ENCODE results near the gene ATAD1.

ATAD1 gene

DNA sequence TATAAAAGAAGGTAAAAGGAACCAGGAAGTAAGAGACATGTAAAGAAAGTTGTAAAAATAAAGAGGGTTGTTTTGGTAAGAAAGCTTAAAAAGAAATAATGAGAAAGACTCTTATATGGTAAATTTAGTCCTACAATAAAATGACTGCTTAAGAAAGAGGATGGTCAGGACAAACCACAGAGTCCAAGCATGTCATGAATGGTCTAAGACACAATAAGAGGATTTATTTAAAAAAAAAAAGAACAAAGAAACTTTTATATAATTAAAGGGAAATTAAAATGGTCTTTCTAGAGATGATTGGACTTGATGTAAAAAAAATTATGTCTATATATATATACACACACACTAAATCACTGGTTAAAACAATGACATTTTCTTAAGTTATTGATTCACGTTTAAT, 18.2 kb downstream of the ATAD1 start:
- FAIRE-seq: peak; percentile 92

DNA sequence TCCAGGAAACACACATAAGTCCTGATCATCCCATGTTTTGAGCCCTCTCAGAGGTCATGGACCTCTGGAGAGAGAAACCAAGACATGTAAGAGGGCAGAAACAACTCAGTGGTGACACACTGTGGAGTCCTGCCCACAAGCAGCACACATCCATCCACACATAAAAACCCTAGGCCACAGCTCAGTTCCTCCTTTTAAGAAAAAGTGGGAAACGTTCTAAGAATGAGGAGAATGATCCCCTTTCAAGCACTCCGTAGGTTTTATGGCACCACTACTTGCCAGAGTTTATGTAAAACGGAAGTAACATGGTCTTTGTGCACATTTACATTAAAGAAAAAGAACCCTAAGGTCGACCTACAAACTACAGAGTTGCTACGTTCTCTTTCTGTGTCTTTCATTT, 19.9 kb downstream of the ATAD1 start:
- FAIRE-seq: no peak

DNA sequence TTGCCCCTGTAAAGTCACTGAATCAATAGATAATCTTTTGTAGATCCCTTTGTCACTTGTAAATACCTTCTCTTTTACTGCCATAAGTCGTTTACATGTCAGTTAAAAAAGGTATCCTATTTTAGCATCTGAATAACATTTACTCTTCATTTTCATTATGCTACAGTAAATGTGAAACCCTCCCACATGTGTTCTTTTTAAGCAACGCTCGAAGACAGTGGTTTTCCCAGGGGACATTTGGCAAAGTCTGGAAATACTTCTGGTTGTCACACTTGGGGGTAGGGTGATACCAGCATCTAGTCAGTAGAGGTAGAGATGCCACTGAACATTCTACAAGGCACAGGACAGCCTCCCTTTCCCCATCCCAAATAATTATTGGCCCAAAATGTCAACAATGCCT, 23.7 kb downstream of the ATAD1 start:
- no peak for FAIRE-seq

DNA sequence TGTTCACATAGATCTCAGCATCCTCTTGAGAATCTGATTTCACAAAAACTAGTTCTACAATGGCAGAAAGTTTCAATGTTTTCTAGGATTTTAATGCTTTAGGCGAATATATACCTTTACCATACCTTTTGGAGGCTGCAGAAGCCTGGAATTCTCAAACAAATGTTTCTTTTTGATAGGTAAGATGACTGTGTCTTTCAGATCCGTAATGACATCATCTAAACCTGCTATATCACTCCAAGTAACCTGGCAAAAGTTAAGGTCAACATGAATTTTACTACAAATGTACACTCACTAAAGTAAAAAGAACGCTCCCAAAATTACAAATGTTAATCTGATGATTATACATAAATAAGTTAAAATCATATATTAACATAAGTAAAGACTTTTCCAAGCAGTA, 27.8 kb downstream of the ATAD1 start:
- no peak for FAIRE-seq

DNA sequence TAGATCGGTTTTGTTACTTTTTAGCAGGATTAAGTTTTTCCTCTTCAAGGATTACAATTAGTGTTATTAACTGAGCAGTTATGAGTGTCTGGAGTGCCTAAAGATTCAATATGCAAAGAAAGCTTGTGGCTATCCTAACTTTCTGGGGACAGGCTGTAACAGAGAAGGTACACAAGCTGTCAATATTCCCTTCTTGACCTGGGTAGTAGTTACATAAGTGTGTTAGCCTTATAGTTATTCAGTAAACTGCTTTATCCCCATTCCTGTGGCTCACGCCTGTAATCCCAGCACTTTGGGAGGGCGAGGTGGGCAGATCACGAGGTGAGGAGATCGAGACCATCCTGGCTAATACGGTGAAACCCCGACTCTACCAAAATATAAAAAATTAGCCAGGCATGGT, 31.6 kb downstream of the ATAD1 start:
- FAIRE-seq: no peak

DNA sequence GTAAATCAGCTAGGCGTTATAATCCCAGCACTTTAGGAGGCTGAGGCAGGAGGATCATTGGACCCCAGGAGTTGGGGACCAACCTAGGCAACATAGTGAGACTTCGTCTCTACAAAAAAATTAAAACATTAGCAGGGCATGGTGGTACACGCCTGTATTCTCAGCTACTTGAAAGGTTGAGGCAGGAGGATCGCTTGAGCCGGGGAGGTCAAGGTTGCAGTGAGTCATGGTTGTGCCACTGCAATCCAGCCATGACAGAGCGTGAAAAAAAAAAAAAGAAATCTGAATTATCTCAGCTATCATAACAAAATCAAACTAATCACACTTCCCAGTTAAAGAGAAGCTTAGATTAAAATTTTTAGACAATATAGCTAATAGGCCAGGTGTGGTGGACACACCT, 35.3 kb downstream of the ATAD1 start:
- no peak for FAIRE-seq

DNA sequence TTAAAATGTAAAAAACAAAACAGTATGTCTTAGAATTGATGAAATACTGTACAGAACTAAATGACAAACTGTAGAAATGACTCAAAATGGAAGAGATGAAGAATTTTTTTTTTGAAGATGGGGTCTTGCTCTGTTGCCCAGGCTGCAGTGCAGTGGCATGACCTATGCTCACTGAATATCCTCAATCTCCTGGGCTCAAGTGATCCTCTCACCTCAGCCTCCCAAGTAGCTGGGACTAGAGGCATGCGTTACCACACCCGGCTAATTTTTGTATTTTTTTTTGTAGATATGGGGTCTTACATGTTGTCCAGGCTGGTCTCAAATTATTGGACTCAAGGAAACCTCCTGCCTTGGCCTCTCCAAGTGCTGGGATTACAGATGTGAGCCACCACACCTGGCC, 36.5 kb downstream of the ATAD1 start:
- FAIRE-seq: no peak

DNA sequence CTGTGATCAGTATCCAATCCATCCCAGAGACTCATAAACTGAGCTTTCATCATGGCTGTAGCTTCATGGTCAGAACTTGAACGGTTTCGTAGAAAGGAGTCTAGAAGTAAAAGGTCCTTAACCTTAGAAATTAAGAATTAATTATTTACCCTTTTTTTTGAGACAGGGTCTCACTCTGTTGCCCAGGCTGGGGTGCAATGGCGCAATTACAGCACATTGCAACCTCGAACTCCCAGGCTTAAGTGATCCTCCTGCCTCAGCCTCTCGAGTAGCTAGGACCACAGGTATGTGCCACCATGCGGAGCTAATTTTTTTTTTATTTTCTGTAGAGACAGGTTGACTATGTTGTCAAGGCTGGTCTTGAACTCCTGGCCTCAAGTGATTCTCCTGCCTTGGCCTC, 41.7 kb downstream of the ATAD1 start:
- FAIRE-seq: no peak

DNA sequence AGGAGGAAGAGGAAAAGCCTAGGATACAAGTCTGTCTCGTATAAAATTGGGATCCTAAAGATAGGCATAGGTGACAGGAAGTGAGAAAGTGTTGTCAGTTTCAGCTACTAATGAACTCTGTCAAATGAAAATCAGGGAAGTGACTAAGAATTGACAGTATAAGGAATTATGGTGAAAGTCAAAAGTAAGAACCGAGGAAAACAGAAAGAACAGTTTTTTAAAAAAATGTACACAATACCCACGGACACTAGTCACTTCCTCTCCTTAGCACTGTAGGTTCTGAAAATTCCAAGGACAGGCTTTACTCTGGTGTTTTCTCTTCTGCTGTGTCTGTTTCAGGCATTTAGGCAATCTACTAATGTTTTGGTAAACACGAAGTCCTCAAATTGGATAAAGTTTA, 42.3 kb downstream of the ATAD1 start:
- FAIRE-seq: peak; percentile 87

DNA sequence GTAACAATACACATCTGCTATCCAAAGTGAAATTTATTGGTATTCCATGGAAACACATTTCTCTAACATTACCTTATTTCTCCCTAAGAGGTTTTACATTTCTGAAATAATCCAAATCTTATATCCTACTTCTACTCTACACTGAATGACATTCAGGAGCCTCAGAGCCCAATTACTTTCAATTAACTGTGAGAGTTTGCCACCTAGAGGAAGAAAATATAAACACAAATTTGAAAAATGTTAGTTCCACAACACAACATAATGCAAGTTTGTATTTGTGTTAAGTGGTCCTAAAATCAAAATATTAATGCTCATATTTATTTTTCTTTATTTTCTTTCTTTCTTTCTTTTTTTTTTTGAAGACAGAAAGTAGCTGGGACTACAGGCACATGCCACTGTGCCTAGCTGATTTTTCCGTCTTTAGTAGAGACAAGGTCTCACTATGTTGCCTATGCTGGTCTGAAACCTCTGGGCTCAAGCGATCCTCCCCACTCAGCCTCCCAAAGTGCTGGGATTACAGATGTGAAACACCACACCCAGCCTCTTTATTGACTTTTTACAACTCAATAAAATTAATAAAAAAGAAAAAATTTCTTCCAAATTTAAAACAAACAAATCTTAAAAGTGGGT, 46.0 kb downstream of the ATAD1 start:
- peak; percentile 99 for FAIRE-seq

DNA sequence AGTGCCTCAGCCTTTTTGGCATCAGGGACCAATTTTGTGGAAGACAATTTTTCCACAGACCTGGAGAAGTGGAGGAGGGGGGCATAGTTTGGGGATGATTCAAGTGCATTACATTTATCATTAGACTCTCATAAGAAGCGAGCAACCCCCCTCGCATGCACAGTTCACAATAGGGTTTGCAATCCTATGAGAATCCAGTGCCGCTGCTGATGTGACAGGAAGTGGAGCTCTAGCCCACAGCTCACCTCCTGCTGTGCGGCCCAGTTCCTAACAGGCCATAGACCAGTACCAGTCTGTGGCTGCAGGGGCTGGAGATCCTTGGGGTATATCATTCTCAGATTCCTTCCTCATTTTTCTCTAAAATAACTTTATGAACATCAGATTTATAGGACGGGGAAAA, 50.8 kb downstream of the ATAD1 start:
- no peak for FAIRE-seq

DNA sequence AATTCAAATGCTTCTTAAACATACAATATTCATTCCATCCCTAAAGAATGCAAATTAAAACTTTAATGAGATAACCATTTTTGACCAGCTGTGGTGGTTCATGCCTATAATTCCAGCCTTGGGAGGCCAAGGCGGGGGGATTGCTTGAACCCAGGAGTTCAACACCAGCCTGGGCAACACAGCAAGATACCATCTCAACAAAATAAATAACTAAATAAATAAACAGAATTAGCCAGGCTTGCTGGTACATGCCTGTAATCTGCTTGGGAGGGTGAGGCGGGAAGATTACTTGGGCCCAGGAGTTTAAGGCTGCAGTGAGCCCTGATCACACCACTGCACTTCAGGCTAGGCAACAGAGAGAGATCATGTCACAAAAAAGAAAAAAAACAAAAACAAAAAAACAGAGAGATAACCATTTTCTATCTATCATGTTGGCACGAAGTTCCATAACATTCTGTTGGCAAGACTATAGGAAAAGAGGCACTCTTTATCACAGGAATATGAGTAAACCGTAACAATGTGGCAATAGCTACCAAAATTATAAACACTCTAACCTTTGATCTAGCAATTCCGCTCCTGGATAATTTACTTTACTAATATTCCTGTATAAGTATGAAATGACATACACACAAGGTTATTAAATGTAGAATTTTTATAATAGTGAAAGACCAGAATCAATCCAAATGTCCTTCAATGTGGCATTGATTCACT, 52.2 kb downstream of the ATAD1 start:
- FAIRE-seq: no peak

DNA sequence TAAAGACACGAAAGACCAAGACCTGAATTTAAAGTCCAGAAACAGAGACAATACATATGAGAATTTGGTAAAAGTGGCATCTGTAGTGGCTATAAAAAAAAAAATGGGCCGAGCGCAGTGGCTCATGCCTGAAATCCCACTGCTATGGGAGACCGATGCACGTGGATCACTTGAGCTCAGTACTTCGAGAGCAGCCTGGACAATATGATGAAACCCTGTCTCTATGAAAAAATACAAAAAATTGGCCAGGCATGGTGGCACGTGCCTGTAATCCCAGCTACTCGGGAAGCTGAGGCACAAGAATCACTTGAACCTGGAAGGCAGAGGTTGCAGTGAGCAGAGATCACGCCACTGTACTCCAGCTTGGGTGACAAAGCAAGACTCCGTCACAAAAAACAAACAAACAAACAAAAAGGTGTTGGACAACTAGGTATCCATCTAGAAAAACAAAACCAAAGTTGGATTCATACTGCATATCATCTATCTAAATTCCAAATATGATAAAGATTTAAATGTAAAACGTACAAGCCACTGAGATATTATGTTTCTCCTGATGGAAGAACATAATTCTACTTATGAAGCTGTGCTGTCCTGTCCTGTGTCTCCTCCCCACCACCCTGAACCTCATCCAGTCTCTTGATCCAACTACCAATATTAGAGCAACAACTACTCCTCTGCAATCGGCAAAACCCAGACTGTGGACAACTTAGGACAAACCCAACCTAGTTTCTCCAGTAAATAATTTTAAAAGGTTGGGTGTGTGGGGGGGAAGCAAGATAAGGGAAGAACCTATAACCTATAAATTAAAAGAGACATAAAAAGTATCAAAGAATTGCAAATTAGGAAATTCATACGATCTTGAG, 53.7 kb downstream of the ATAD1 start:
- FAIRE-seq: no peak

DNA sequence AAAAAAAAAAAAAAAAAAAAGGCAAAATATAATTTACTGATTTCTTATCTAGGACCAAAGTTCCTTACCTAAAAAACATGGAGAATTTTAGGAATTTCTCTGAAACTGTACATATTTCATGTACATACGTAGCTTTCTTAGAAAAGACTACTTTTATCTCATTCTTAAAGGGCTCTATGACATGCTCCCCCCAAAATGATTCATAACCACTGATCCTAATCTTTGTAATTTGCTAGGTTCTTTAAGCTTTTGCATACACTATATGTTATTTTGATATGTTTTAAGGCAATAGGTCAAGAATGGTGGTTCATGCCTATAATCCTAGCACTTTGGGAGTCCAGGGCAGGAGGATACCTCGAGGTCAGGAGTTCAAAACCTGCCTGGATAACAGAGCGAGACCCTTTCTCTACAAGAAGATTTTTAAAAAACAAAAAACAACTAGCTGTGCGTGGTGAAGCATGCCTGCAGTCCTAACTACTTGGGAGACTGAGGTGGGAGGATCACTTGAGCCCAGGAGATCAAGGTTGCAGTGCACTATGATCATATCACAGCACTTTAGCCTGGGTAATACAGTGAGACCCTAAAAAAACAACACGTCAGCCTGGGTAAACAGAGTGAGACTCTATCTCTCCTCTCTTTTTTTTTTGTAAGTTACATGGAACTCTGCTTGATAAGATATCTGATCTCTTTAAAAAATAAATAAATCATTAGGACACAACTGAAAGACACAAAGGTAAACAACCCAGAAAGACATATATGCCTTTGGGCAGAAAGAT, 54.8 kb downstream of the ATAD1 start:
- FAIRE-seq: no peak

DNA sequence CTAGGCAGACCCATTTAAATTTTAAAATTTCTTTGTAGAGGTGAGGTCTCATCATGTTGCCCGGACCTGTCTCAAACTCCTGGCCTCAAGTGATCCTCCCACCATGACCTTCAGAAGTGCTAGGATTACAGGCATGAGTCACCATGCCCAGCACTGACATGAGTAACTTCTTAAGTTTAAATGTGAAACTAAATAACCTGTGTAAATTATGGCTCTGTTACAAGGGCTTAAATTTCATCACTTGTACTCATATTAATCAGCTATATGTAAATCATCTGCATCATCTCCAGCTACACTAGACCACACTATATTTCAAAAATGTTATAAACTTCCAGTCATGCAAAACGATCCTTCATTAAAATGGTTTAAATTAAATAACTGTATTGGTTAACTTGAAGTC, 56.1 kb downstream of the ATAD1 start:
- peak; percentile 91 for FAIRE-seq

DNA sequence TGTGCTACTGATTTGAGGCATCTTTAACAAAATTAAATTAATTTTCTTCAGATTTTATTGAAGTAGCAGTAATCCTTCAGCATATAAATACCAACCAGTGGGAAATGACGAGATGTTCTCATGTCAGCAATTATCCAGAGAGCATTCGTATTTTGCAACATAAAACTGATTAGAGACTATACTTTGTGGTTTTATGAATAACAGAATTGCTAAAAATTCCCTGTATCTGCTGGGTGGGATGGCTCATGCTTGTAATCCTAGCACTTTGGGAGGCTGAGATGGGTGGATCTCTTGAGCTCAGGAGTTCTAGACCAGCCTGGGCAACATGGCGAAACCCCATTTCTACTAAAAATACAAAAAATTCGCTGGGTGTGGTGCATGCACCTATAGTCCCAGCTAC, 56.9 kb downstream of the ATAD1 start:
- FAIRE-seq: no peak

DNA sequence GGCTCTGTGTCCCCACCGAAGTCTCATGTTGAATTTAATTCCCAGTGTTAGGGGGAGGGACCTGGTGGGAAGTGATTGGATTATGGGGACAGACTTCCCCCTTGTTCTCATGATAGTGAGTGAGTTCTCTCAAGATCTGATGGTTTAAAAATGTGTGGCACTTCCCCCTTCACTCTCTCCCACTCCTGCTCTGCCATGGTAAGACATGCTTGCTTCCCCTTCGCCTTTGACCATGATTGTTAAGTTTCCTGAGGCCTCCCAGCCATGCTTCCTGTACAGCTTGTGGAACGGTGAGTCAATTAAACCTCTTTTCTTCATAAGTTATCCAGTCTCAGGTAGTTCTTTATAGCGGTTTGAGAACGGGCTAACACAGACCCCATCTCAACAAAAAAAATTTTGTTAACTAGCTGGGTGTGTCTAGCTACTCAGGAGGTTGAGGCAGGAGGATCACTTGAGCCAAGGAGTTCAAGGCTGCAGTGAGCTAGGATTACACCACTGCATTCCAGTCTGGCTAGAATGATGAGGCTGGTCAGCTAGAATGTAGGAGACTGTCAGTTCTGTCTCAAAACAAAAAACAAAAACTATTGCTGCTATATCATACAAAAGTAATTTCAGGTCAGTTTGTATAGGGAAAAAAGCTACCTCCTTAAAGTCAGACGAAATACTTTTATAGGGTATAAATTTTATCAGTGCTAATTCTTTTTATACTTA, 57.7 kb downstream of the ATAD1 start:
- no peak for FAIRE-seq

DNA sequence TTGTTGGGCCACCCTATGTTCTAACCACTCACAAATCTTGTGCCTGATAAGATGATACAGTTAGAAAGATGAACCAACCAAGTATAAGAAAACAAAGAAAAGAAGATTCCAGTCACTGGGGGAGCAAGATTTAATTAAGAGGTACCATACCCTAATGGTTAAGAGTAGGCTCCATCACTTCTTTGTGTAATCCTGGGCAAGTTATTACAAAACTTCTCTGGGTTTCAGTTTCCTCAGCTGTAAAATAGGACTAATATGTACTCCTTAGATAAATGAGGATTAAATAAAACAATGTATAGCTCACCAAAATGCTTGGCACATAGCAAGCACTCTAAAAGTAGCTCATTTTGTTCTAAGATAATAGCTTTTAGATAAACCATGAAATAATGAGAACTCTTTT, 58.5 kb downstream of the ATAD1 start:
- FAIRE-seq: no peak

DNA sequence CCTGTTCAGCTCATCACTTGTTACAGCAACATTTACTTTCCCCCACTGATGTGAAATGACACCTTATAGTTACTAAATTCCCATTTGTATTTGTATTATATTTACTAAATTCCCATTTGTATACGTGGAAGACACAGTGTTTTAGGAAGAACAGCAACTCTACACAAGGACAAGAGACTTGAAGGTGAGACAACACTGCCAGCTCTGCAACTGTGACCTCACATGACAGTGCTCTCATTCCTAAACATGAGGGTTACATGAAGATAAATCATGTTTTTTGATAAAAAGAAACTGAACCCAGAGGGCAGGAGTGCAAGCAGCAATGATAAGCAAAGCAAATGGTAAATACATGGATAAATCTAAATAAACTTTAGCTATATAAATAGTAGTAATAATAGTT, 60.3 kb downstream of the ATAD1 start:
- FAIRE-seq: no peak

DNA sequence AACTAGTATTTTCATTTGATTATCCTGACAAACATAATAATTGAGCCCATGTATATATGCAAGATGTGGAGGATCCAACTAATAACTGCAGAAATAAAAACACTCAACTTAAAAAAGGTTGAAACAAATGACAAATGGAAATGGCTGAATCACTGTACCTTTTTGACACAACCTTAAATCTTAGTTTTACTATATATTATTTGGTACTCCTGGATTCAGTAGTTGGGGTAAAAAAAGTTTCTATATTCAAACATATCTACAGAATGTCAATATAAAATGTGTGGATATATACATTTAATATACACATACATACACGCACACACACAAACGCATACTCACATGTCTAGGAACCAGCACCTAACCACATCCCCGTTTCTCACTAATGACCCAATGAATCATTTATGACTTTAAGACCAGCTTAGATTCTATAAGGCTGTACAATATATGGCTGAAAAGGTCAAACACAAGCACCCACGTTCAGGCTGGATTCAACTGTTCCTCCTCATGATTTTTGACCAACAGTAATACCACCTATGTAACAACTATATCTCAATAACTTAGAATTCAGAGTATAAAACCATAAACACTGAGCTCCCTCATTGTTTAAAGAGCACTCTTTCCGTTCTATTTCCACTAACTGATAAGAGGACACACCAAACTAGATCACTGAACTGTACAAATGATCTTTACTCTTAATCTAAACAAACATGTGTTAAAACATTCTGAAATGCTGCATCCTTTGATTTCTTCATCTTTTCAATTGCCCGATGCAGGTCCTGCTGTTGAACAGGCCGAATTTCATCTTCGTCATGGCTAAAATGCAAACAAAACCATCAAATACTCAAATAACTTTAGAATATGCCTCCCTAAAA, 63.8 kb downstream of the ATAD1 start:
- no peak for FAIRE-seq

DNA sequence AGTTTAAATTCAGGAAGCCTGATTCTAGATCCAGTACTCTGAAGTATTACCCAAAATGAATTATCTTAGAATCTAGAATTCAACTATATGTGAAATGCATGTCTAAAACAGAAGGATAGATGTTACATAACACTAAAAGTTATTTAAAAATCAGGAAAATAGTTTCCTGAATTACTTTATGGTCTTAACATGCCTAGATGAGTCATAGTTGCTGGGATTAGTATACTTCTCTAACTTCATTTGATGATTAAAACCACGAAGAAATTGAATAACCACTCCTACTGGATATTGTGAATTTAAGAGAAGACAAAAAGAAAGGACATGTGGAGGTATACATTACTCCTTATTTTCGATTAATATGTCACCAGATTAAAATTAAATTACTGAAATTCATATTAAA, 65.5 kb downstream of the ATAD1 start:
- peak; percentile 79 for FAIRE-seq

DNA sequence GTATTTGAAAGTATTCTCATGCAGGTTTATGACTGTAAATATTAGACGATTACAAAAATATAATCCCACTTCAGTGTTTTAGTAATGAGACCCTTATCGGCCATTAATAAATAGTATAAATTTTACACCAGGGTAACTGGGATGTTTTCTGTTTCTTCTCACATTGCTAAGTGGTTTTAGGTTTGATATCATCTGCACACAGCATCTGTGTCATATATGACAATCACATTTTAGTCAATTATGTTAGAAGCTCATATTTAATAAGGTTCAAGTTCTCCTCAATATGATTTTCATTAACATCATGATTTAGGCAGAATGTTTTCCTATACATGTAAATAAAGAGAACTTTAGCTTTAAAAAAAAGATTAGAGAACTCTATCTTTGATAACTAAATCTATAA, 66.8 kb downstream of the ATAD1 start:
- no peak for FAIRE-seq

All from islet of Langerhans (tissue), 1 donor.